RWPE2 (cell line): ENCODE measurements around the gene ZNF37A.

Experiments
- ATAC-seq: fragments of 200-7000 bp; cut with Tn5 transposase; 3 replicates; pipeline ENCODE4 v1.9.1; 2021; ENCODE audit warnings: low read depth
- DNase-seq: peaks from one replicate; pipeline ENCODE4 v3.0.0-alpha.2; 2020; ENCODE audit warnings: low spot score
- H3K27ac ChIP-seq: fragments of 450-650 bp; 2 replicates; pipeline ENCODE4 v1.5.1; 2017; ENCODE audit warnings: mild to moderate bottlenecking; ENCODE audit not compliant: poor library complexity, severe bottlenecking
- H3K27me3 ChIP-seq: fragments of 250-450 bp; sonication (Bioruptor Pico); 2 replicates; pipeline ENCODE4 v1.5.1; 2021; ENCODE audit warnings: mild to moderate bottlenecking, moderate library complexity; ENCODE audit not compliant: insufficient read depth, poor library complexity, severe bottlenecking
- H3K36me3 ChIP-seq: fragments of 250-450 bp; sonication (Bioruptor Pico); 2 replicates; pipeline ENCODE4 v1.5.1; 2020; ENCODE audit warnings: low read depth, mild to moderate bottlenecking, moderate library complexity
- H3K4me1 ChIP-seq: fragments of 250-450 bp; sonication (Bioruptor Pico); 2 replicates; pipeline ENCODE4 v1.5.1; 2021; ENCODE audit warnings: mild to moderate bottlenecking, moderate library complexity; ENCODE audit not compliant: insufficient read depth, poor library complexity, severe bottlenecking
- H3K4me3 ChIP-seq: fragments of 250-450 bp; sonication (Bioruptor Pico); 2 replicates; pipeline ENCODE4 v1.5.1; 2021; ENCODE audit warnings: mild to moderate bottlenecking, moderate library complexity; ENCODE audit not compliant: severe bottlenecking
- H3K9me3 ChIP-seq: fragments of 250-450 bp; sonication (Bioruptor Pico); 2 replicates; pipeline ENCODE4 v1.5.1; 2021; ENCODE audit warnings: mild to moderate bottlenecking, moderate library complexity; ENCODE audit not compliant: severe bottlenecking
- CTCF ChIP-seq: fragments of 450-650 bp; IDR thresholded peaks from one replicate; pipeline ENCODE4 v1.5.1; 2017; ENCODE audit warnings: mild to moderate bottlenecking, moderate library complexity; ENCODE audit not compliant: poor library complexity, severe bottlenecking

Gene ZNF37A

GRCh38 chr10:38094927-38095574 lies 914 bp downstream of the ZNF37A start:
- Histone ChIP-seq H3K4me3 (peak overlapping the region; percentile 72), H3K4me1 (peaks cover 4% of the 10 kb centered on the region), H3K9me3 (no peaks in the 10 kb centered on the region), H3K36me3 (peaks cover 49% of the 10 kb centered on the region), H3K27ac (peak overlapping the region; percentile 19), H3K27me3 (no peaks in the 10 kb centered on the region)
- TF ChIP-seq CTCF: no peak
- no peak for DNase-seq
- no peak for ATAC-seq

DNA sequence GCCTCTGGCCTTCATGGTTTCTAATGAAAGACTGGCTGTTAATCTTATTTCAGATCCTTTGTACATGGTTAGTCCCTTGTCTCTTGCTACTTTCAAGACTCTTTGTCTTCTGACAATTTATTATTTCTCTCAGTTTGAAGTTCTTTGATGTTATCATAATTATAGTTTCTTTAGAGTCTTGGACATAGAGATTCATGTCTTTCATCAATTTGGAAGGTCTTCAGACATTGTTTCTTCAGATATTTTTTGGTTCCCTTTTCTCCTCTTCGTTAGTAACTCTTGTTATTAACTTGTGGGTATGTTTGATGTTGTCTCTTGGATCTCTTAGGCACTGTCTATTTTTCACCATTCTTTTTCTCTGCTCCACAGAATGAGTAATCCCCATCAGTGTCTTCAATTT lies 8.7 kb downstream of the ZNF37A start:
- no peaks in the 10 kb centered on the region for H3K27me3 ChIP-seq
- H3K36me3 ChIP-seq: peaks cover 60% of the 10 kb centered on the region
- DNase-seq: no peak
- TF ChIP-seq CTCF: no peak
- no peak overlapping the region for H3K27ac ChIP-seq
- no peak overlapping the region for H3K4me3 ChIP-seq
- no peak for ATAC-seq
- no peaks in the 10 kb centered on the region for H3K4me1 ChIP-seq
- H3K9me3 ChIP-seq: peaks cover 7% of the 10 kb centered on the region

DNA sequence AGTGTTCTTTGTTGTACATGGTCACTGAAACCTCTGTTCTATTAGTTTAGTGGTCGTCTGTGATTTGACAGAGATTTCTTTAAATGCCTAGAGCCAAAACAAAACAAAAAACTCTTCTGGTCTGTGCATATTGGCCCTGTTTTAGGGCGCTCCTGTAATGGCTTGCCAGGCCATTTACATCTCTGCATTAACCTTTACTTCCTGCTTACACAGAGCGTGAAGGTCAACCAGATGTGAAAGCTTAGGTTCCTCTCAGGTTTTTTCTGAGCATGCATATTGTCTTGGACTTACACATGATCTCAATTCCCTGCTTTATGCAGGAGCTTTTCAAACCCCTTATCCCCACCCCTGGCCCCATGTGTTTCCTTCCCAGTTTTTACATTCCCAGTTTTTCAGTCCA lies 9.6 kb downstream of the ZNF37A start:
- Histone ChIP-seq H3K27me3 (no peaks in the 10 kb centered on the region), H3K36me3 (peaks cover 51% of the 10 kb centered on the region), H3K27ac (no peak overlapping the region), H3K4me1 (no peaks in the 10 kb centered on the region), H3K4me3 (no peak overlapping the region), H3K9me3 (peaks cover 13% of the 10 kb centered on the region)
- no peak for ATAC-seq
- no peak for TF ChIP-seq CTCF
- no peak for DNase-seq

- Histone ChIP-seq H3K4me3 (no peak overlapping the region), H3K4me1 (no peaks in the 10 kb centered on the region), H3K36me3 (peaks cover 38% of the 10 kb centered on the region), H3K27me3 (no peaks in the 10 kb centered on the region), H3K9me3 (peaks cover 21% of the 10 kb centered on the region), H3K27ac (no peak overlapping the region)
- no peak for ATAC-seq
- TF ChIP-seq CTCF: no peak
- DNase-seq: no peak
Measured at GRCh38 chr10:38112159-38112558, 18.0 kb downstream of the ZNF37A start.

DNA sequence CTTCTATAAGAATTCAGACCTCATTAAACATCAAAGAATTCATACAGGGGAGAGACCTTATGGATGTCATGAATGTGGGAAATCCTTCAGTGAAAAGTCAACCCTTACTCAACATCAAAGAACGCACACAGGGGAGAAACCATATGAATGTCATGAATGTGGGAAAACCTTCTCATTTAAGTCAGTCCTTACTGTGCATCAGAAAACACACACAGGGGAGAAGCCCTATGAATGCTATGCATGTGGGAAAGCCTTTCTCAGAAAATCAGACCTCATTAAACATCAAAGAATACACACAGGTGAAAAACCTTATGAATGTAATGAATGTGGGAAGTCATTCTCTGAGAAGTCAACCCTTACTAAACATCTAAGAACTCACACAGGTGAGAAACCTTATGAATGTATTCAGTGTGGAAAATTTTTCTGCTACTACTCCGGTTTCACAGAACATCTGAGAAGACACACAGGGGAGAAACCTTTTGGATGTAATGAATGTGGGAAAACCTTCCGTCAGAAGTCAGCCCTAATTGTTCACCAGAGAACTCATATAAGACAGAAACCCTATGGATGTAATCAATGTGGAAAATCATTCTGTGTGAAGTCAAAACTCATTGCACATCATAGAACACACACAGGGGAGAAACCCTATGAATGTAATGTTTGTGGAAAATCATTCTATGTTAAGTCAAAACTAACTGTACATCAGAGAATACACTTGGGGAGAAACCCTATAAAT lies 24.1 kb downstream of the ZNF37A start:
- Histone ChIP-seq H3K4me3 (no peak overlapping the region), H3K9me3 (peaks cover 49% of the 10 kb centered on the region), H3K4me1 (no peaks in the 10 kb centered on the region), H3K36me3 (peaks cover 60% of the 10 kb centered on the region), H3K27me3 (no peaks in the 10 kb centered on the region), H3K27ac (no peak overlapping the region)
- TF ChIP-seq CTCF: no peak
- DNase-seq (no peak), ATAC-seq (no peak)
